Stimulated activated CD4-positive, alpha-beta T cell treated with anti-CD3 and anti-CD28 coated beads, Interleukin-15, amount 100 ng/mL, for 48 hours (primary cell): ENCODE results near the gene NT5C2.

ENCODE experiments used
- DNase-seq, 2 donors: peaks; one replicate each; pipeline ENCODE4 v3.0.0-alpha.2; 2020; ENCODE audit warnings: low read depth in 2 of 2

Gene NT5C2

DNA sequence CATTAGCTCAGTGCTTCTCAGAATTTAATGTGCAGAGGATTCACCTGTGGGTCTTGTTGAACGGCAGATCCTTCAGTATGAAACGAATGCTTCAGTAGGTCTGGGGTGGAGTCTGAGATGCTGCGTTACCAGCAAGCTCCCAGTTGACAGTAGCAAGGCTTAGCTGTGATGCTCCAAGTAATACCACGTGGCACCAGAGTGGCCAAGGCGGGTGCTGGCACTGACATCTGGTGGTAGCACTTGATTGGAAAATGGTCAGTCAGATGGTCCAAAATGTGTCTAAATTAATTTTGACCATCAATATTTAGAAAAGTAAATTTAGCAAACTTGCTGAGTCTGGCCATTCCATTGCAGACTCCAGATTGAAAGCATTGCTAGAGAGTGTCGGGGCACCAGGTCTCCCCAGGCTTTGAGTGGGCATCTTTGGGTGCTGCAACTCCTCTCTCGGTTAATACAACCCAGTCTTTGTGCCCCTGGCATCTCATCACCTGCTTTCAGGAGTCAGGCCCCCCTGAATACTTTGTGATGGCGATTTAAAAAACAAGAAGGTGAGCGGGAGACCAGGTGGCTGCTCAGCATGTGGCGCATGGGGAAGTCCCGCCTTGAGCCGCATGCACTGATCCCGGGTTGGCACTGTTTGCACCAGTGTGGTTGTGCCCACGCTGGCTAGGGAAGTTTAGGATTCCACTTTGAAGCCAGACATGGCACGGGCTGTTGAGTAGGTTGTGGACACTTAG is 130.1 kb downstream of the NT5C2 start:
- DNase-seq: no peak

DNA sequence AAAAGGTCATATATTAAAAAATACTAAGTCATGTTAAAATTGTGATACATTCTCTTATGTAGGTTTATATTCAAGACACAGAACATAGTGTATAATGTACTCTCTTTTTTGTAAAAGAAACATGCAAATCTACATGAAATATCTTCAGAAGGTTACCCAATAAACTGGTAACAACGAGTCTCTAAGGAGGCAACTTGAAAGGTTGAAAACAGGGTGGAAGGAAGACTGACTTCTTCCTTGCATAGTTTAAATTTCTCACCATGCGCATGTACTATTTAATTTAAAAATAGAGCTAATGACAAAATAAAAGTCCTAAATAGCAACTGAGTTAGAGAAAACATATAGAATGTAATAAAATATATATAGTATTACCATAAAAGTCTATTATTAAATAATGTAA is 132.5 kb downstream of the NT5C2 start:
- DNase-seq: no peak

DNA sequence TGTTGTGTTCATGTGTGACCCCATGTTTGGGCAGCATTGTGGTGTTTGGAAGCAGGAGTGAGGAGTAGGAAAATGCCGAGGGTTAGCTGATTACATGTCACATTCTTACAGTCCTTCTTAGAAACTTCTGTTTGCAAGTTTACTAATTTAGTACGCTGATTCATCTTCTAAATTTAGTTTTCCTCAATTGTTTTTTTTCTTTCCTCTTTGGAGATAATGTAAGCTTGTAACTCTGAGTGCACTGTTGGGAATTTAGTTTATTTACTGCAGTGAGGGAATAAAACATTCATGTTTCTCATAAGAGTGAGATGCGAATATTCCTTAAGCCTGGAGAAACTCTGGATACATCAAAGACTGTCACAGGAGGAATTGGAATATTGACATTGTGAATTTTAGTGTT is 135.0 kb downstream of the NT5C2 start:
- DNase-seq: no peak

DNA sequence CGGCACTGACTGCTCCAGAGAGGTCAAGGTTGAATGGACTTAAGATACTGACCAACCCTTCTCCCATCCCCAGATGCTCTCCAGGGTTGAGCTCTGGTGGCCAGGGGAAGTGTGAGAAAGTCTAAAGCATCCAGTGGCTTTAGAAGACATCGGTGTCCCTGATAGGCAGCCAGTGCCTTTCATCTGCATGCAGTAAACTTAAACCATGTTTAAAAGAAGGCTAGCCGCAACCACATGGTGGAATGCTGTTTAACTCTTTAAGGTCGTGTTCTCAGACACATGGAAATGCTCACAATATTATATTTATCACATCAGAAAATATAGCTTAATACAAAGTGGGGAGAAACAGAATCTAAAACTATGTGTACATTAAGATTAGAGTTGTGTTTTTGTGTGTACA is 138.0 kb downstream of the NT5C2 start:
- no peak for DNase-seq

DNA sequence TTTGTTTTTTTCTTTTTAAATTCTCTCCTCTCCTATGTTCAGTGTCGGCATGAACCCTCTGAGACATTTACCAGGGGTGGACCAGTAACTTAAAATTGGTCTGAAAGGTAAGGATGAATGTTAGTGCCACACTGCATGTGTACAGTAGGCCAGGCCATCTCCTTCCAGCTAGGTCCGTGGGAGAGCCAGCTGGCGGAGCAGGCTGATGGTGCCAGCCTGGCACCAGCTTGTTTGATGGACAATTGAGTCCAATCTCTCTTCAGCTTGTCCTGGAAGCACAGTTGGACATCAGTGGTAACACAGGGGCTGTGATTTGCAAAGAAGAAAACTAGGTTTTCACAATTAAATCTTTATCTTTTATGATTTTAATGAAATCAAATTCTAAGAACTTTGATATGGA is 138.5 kb downstream of the NT5C2 start:
- DNase-seq: no peak

DNA sequence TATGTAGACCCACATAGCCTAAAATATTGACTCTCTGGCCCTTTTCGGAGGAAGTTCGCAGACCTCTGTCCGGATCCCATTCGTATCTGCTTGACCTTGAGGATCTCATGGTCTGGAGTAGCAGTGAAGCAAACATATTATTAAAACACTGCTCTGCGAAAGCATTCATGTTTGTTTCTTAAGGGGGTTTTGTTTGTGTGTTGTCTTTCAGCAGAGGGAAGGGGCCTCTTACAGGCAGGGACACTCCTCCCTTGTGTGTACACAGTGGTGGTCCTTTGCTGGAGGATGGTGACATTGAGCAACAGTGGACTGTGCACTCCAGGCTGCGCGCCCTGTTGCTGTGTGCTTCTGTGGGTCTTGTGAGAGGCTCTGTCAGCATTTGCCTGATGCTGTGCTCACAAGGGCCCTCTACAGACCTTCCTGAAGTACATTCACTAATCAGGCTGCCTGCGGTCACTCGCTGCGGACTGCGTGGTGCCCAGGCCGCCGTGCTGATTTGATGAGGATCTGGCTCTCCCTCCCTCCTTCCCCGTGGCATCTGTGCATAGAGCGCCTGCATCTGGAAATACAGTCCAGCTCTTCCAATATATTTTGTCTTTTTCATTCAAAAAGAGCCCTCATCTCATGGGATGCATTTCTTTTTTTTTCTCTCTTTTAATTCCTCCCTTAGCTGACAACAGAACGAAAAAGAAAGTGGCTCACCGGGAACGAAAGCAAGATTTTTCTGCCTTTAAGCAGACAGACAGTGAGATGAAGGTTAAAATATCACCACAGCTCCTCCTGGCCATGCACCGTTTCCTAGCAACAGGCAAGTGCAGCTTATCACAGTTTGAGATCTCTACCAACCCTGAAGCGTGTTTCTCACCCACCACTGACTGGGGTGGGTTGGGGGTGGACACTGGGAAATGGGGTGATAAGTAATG is 139.2 kb downstream of the NT5C2 start:
- peak; percentile 10 to 22 for DNase-seq

DNA sequence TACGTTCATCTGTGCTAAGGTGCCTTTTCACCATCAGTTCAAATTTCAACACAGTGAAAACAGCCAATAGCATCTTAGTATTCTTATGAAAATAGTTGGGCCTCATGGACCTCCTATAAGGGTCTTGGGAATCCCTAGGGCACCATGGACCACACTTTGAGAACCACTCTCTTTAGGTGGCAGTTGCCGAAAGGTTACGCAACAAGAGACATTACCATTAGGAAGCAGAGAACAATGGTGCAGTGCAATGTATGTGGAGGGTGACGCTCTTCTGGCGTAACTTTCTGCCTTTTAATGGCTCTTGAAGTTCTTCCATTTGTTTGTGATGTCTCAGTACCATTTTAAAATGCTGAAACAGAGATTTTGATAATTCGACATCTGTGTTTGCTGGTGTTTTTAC is 143.8 kb downstream of the NT5C2 start:
- DNase-seq: no peak

DNA sequence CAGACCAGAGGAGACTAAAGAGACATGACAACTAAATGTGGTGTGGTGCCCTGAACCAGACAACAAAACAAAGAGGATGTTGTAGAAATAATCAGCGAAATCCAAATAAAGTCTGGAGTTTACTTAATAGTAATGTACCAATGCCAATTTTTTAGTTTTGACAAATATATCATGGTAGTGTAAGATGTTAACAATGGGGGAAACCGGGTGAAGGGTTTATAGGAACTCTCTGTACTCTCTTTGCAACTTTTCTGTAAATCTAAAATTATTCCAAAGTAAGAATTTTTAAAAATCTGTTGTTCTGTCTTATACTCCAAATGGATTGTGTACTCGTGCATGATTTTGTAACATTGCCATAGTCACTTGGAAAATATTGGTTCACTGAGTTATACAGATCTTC is 145.7 kb downstream of the NT5C2 start:
- no peak for DNase-seq

DNA sequence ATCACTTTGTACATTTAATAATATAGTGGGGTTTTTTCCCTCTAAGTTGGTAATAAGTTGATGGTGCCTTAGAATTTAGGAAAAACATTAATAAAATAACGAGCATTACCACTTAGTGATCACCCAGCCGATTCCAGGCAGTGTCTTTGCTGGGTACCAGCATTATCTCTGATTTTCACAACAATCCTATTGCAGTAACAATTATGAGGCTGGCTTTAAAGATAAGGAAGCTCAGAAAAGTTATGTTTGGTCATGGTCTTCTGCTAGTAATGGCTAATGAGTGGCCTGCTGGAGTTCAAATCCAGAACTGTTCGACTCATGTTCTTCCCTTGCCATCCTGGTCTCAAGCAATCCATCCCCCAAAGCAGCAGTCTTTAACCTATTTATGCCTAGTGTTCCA is 147.1 kb downstream of the NT5C2 start:
- DNase-seq: no peak

DNA sequence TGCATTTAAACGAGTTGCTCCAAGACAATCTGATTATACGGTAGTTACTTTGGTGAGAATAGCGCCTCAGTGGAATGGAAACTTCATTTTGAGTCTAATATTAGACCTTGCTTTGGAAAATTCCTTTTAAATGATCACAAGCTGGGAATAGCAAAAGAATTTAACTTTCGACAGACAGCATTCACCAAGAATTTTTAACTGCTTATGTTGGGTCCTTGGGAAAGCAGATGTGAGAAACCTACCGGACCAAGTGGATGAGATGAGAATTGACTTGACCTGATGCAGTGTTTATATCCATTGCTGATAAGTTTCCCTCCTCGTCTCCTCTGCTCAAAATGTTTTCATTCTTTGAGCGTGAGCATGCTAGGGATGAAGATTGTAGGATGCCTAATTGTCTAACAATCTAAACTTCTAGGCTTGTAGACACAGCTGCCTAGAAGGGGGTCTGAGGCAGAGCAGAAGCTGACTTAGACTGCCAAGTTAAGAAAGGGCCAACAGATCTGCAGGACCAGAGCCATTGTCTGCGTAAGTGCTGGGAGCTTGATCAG is 148.1 kb downstream of the NT5C2 start:
- no peak for DNase-seq

DNA sequence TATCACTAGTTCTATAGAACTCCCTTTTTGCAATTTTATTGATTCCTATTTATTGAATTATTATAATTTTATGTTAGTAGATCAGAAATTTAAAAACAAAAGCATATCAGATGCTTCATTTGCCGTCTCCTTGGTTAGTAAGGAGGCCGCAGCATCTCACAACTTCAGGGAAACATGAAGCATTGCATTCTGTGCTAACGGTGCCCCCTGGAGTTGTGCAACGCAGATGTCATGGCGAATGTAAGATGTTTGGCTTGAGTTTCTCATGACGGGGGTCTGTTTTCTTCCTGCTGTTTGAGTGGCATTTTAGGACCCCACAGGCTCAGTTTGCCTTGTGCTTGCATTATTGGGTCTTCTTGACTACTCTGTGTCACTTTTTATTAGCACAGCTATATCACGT is 150.2 kb downstream of the NT5C2 start:
- DNase-seq: no peak

DNA sequence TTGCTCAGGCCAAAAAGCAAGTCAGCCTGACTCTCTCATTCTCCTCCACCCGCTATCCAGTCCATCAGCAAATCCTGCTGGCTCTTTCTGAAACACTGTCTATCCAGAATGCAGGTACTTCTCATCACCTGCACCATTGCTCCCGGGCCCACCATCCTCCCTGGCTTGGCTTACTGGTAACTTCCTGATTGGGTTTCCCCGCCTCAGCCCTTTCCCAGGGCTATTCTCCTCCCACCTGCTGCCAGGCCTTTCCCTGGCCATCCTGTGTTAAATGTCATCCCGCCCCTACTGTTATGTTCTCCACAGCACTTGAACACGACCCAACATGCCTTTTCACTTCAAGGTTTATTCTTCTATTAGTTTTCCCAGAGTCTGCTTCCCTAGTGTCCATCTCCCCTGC is 150.9 kb downstream of the NT5C2 start:
- no peak for DNase-seq

DNA sequence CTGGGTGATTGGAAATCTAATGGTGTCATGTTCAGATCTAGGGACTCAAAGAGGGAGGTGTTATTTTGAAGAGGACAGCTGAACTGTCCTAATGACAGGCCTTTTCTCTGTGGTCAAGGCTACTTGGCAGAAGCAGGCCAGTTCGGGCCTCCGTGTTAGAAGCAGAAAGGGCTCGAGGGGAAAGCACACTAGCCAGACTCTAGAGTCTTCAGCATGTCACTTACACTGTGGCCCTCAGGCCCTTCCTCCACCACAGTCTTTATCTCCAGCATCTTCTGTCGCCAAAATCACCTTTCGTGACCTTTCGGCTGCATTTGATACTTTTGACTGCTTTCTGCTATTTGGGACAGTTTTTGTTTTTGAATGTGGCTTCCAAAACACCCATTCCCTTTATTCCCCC is 151.7 kb downstream of the NT5C2 start:
- DNase-seq: no peak

DNA sequence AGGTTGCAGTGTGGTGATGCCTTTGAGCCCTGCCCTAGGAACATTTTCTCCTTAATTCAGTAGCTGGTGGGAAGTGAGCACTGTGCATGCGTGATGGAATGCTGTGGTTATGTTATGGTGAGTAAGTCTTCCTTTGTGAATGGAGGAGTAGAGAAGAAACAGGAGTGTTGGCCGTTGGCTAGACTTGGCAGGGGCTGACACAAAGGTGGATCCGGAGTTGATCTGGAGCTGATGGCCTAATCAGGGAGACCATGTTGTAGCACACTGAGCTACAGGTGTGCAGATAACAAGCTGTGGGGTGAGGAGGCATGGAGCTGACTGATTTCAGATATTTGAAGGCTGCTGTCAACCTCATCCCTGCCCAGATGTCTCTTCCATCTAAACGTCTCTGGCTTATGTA is 152.7 kb downstream of the NT5C2 start:
- DNase-seq: no peak

DNA sequence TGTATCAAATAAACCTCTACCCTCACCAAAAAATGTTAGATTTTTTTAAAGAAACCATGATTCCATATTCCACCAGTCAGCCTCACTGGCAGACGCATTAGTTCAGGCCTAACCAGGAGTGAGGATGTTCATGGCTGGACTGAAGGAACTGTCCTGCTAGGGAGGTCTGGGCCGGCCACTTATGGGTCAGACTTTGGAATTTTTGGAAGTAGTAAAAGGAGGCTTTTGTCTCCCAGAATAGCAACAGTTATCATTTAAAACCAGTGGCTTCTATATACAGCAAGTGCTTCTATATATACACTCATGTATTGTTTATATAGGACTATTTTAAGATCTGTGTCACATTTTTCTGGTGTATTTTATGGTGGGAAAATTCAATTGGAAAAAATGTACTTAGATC is 154.5 kb downstream of the NT5C2 start:
- DNase-seq: no peak
